Muscle of leg (tissue), 16 donors: ENCODE results near the gene TPSD1. TPM values are rescaled to one million over a fixed set of nuclear protein-coding genes. Genes with fewer than 3 reads are reported as not detected.
"Not testable (repeated sequence)": the region's sequence is repeated elsewhere in the genome, so short reads cannot be mapped to it uniquely, and the experiment has no call there.

Source experiments
- DNase-seq: peaks from one replicate; pipeline ENCODE4 v3.0.0; 2013
- H3K27ac ChIP-seq: one replicate; pipeline ENCODE4 v1.5.1; 2013; ENCODE audit warnings: mild to moderate bottlenecking, low read length, control low read depth
- H3K27me3 ChIP-seq: one replicate; pipeline ENCODE4 v1.6.1; 2013; ENCODE audit warnings: low read length; ENCODE audit not compliant: control insufficient read depth, insufficient read depth
- H3K36me3 ChIP-seq: one replicate; pipeline ENCODE4 v1.6.1; 2013; ENCODE audit warnings: low read length; ENCODE audit not compliant: control insufficient read depth, insufficient read depth
- H3K4me1 ChIP-seq: one replicate; pipeline ENCODE4 v1.6.1; 2013; ENCODE audit warnings: low read length; ENCODE audit not compliant: control insufficient read depth, insufficient read depth
- H3K4me3 ChIP-seq: one replicate; pipeline ENCODE4 v1.5.1; 2013; ENCODE audit warnings: low read length, control low read depth
- H3K9me3 ChIP-seq: replicated peaks from 2 replicates; pipeline ENCODE4 v1.6.1; 2013; ENCODE audit warnings: low read depth, low read length; ENCODE audit not compliant: control insufficient read depth
- WGBS: methylation state at CpG from one replicate; pipeline ENCODE4 v1.1.5; 2013; ENCODE audit warnings: missing lambda C conversion rate; ENCODE audit not compliant: insufficient coverage; 5-methylcytosine and 5-hydroxymethylcytosine counted together
- long read RNA-seq, 11 donors: transcript quantifications; one replicate each; lab custom pipeline, GENCODE V29; 2026
- polyA plus RNA-seq, 8 donors: library from polyadenylated mRNA; unstranded; fragments of 120-200 nt; gene quantifications; one replicate each; pipeline versions ENCODE4 v1.2.1 to v1.2.3, GENCODE V29; 2013; ENCODE audit warnings: inconsistent platforms in 1 of 8, low replicate concordance in 1 of 8; ENCODE audit not compliant: insufficient read length in 8 of 8, insufficient read depth in 1 of 8
- total RNA-seq: library from RNA; stranded (reverse); fragments of 120-200 nt; gene quantifications from one replicate; pipeline ENCODE4 v1.2.4, GENCODE V29; 2013

Gene TPSD1
- total RNA-seq: not detected
- under 1 TPM in 3 of 8 donors, not detected in 5; 0.14 to 0.34 (median 0.30) TPM for polyA plus RNA-seq
- long read RNA-seq, donor 1: 0 reads
- long read RNA-seq, donor 2: 0 reads
- long read RNA-seq, donor 3: 0 reads
- long read RNA-seq, donor 4: 0 reads
- long read RNA-seq, donor 5: 0 reads
- long read RNA-seq, donor 6: 0 reads
- long read RNA-seq, donor 7: 0 reads
- long read RNA-seq, donor 8: 0 reads
- long read RNA-seq, donor 9: 0 reads
- long read RNA-seq, donor 10: 0 reads
- long read RNA-seq, donor 11: 0 reads

DNA sequence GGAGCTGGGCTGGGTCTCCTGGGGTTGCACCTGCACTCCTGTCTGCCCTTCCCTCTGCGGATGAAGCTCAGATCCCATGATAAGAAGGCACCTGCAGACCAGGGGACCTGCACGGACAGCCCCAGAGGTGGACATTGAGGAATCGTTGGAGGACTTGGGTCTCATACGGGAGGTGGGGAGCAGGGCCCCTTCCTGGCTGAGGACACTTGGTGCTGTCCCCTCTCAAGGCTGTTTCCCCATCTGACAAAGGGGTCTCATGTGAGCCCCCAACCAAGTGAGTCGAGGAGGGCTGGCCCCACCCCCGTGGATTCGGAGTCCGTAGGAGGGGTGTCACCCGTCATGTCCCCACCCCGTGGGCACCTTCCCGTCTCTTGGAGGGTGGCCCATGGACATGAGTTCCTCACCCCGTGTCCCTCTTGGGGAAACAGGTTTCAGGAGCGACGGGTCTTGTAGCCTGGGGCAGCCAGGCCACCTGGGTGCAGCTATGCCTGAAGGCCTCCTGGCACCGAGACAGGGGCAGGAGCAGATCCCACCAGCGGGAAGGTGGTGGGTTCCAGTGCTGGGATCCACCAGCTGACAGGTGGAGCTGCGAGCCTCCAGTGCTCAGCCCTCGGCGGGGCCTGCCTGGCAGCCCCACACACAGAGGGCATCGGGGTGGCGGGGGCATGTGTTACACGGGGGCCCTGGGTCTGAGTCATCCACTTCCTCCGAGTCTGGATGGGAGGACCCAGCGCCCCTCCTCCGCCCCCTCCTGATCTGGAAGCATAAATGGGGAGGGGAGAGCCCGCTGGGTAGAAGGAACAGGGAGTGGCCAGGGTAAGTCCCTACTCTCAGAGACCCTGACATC lies at the start of gene TPSD1:
TSS of gene TPSD1 (plus strand) at position 794 of the 847 bp plus-strand sequence. CDS start 212 bp downstream, outside the sequence.
- H3K27me3 ChIP-seq: peaks cover 27% of the 10 kb centered on the region
- not testable (repeated sequence) for H3K4me3 ChIP-seq, H3K9me3 ChIP-seq, DNase-seq, H3K36me3 ChIP-seq, H3K4me1 ChIP-seq, H3K27ac ChIP-seq
- 69% methylated on average over 14 of the region's 26 CpGs for WGBS

- Histone ChIP-seq H3K9me3 (no peaks in the 10 kb centered on the region), H3K36me3 (peaks cover 25% of the 10 kb centered on the region), H3K4me1 (no peaks in the 10 kb centered on the region), H3K27me3 (no peaks in the 10 kb centered on the region), H3K27ac (no peak overlapping the region), H3K4me3 (no peak overlapping the region)
- no peak for DNase-seq
- 64% methylated on average over 9 of the region's 9 CpGs for WGBS
These were observed 49.5 kb upstream of the TPSD1 start for GRCh38 chr16:1206326-1206725.

DNA sequence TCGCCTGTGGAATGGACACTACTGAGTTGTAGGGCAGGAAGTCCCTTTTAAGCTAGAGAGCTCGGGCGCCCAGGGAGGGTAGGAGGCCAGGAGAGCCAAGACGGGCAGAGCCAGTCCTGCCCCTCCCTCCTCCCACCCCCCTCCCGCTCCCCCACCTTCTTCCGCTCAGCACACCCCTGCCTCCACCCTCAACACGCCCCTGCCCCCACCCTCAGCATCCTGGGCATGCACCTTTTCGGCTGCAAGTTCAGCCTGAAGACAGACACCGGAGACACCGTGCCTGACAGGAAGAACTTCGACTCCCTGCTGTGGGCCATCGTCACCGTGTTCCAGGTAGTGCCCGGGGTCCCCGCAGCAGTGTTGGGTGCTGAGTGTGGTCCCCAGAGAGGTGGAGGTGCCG lies 49.1 kb upstream of the TPSD1 start:
- H3K27me3 ChIP-seq: no peaks in the 10 kb centered on the region
- no peak for DNase-seq
- WGBS: 90% methylated on average over 9 of the region's 16 CpGs
- H3K4me3 ChIP-seq: no peak overlapping the region
- no peaks in the 10 kb centered on the region for H3K4me1 ChIP-seq
- H3K27ac ChIP-seq: no peak overlapping the region
- no peaks in the 10 kb centered on the region for H3K9me3 ChIP-seq
- peaks cover 28% of the 10 kb centered on the region for H3K36me3 ChIP-seq

- Histone ChIP-seq H3K36me3 (peaks cover 16% of the 10 kb centered on the region), H3K4me1 (no peaks in the 10 kb centered on the region), H3K27me3 (no peaks in the 10 kb centered on the region), H3K9me3 (no peaks in the 10 kb centered on the region), H3K27ac (no peak overlapping the region), H3K4me3 (no peak overlapping the region)
- DNase-seq: no peak
- 84% methylated on average over 19 of the region's 22 CpGs for WGBS
These were observed 47.5 kb upstream of the TPSD1 start for GRCh38 chr16:1208239-1208830.

GRCh38 chr16:1209081-1209480 lies 46.8 kb upstream of the TPSD1 start:
- no peak overlapping the region for H3K4me3 ChIP-seq
- no peaks in the 10 kb centered on the region for H3K27me3 ChIP-seq
- no peak for DNase-seq
- H3K27ac ChIP-seq: no peak overlapping the region
- WGBS: 90% methylated on average over 42 of the region's 43 CpGs
- H3K36me3 ChIP-seq: peaks cover 18% of the 10 kb centered on the region
- H3K9me3 ChIP-seq: no peaks in the 10 kb centered on the region
- no peaks in the 10 kb centered on the region for H3K4me1 ChIP-seq

DNA sequence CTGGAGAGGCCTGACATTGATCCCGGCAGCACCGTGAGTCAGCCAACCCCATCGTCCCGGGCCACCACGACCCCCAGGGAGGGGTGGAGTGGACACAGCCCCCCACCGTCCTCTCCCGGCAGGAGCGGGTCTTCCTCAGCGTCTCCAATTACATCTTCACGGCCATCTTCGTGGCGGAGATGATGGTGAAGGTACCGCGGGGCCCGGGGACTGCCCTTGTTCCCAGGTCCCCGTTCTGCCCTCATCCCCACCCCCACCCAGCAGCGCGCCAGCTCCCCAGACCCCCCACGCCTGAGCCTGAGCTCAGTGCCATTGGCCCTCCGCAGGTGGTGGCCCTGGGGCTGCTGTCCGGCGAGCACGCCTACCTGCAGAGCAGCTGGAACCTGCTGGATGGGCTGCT lies 45.4 kb upstream of the TPSD1 start:
- H3K27me3 ChIP-seq: no peaks in the 10 kb centered on the region
- WGBS: 86% methylated on average over 16 of the region's 23 CpGs
- H3K36me3 ChIP-seq: peaks cover 24% of the 10 kb centered on the region
- no peak overlapping the region for H3K27ac ChIP-seq
- DNase-seq: no peak
- H3K4me3 ChIP-seq: no peak overlapping the region
- H3K4me1 ChIP-seq: no peaks in the 10 kb centered on the region
- H3K9me3 ChIP-seq: no peaks in the 10 kb centered on the region

DNA sequence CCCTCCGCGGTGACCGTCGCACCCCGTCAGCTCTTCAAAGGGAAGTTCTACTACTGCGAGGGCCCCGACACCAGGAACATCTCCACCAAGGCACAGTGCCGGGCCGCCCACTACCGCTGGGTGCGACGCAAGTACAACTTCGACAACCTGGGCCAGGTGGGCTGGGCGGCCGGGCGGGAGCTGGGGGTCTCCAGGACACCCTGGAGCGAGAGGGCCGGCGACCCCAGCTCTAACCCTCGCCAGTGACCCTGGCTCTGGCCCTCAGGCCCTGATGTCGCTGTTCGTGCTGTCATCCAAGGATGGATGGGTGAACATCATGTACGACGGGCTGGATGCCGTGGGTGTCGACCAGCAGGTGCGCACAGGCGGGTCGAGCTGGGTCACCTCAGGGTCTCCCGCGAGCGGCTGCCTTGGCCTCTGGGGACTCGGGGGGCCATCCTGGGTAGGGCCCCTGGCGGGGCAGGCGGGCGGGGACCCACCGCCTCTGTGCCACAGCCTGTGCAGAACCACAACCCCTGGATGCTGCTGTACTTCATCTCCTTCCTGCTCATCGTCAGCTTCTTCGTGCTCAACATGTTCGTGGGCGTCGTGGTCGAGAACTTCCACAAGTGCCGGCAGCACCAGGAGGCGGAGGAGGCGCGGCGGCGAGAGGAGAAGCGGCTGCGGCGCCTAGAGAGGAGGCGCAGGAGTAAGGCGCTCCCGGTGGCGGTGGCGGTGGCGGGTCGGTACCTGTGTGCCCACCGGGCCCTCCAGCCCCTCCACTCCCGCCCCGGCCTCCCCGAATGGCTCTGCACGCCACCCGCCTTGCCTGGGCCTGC lies 44.2 kb upstream of the TPSD1 start:
- no peak overlapping the region for H3K27ac ChIP-seq
- H3K27me3 ChIP-seq: no peaks in the 10 kb centered on the region
- 93% methylated on average over 62 of the region's 65 CpGs for WGBS
- H3K4me1 ChIP-seq: no peaks in the 10 kb centered on the region
- no peak overlapping the region for H3K4me3 ChIP-seq
- no peak for DNase-seq
- H3K9me3 ChIP-seq: no peaks in the 10 kb centered on the region
- H3K36me3 ChIP-seq: peaks cover 21% of the 10 kb centered on the region

GRCh38 chr16:1212616-1213194 lies 43.2 kb upstream of the TPSD1 start:
- H3K4me3 ChIP-seq: no peak overlapping the region
- no peak overlapping the region for H3K27ac ChIP-seq
- no peaks in the 10 kb centered on the region for H3K9me3 ChIP-seq
- H3K27me3 ChIP-seq: no peaks in the 10 kb centered on the region
- H3K4me1 ChIP-seq: no peaks in the 10 kb centered on the region
- H3K36me3 ChIP-seq: peaks cover 25% of the 10 kb centered on the region
- WGBS: 90% methylated on average over 40 of the region's 40 CpGs
- DNase-seq: no peak

- no peak overlapping the region for H3K4me3 ChIP-seq
- no peaks in the 10 kb centered on the region for H3K9me3 ChIP-seq
- WGBS: 57% methylated on average over 4 of the region's 8 CpGs
These were observed 42.6 kb upstream of the TPSD1 start for GRCh38 chr16:1213231-1213630.

More at GRCh38 chr16:1213231-1213630, 42.6 kb upstream of the TPSD1 start:
- DNase-seq: no peak
- Histone ChIP-seq H3K4me1 (no peaks in the 10 kb centered on the region), H3K36me3 (peaks cover 27% of the 10 kb centered on the region), H3K27me3 (no peaks in the 10 kb centered on the region), H3K27ac (no peak overlapping the region)
